HG02678 (cell line): ENCODE measurements around the gene POU6F2.

Experiments
- ATAC-seq: cut with Tn5 transposase; IDR thresholded peaks from one replicate; pipeline ENCODE4 v1.9.1; 2021; ENCODE audit warnings: mild to moderate bottlenecking, moderate library complexity; ENCODE audit not compliant: unreplicated experiment

The POU6F2 gene

GRCh38 chr7:39480901-39481300 is 503.2 kb downstream of the POU6F2 start:
- no peak for ATAC-seq

- no peak for ATAC-seq
These were observed 511.0 kb downstream of the POU6F2 start for GRCh38 chr7:39488467-39489393.

GRCh38 chr7:39490296-39490695 is 512.6 kb downstream of the POU6F2 start:
- no peak for ATAC-seq

GRCh38 chr7:39493934-39494333 is 516.2 kb downstream of the POU6F2 start:
- no peak for ATAC-seq

- ATAC-seq, result no peak
These were observed 523.6 kb downstream of the POU6F2 start for GRCh38 chr7:39501358-39501757.

- ATAC-seq, result no peak
These were observed 527.3 kb downstream of the POU6F2 start for GRCh38 chr7:39504963-39505362.

- no peak for ATAC-seq
These were observed 530.3 kb downstream of the POU6F2 start for GRCh38 chr7:39507866-39508551.

GRCh38 chr7:39509436-39509835 is 531.7 kb downstream of the POU6F2 start:
- ATAC-seq, result no peak

- ATAC-seq, result no peak
These were observed 532.2 kb downstream of the POU6F2 start for GRCh38 chr7:39509912-39510311.

- no peak for ATAC-seq
These were observed 533.2 kb downstream of the POU6F2 start for GRCh38 chr7:39510864-39511354.

GRCh38 chr7:39515534-39516228 is 538.0 kb downstream of the POU6F2 start:
- ATAC-seq, result no peak

- no peak for ATAC-seq
These were observed 538.8 kb downstream of the POU6F2 start for GRCh38 chr7:39516498-39516897.

- no peak for ATAC-seq
These were observed 539.5 kb downstream of the POU6F2 start for GRCh38 chr7:39517240-39517639.
